ENCODE data around the gene USP9X.
"Not testable (repeated sequence)": the region's sequence is repeated elsewhere in the genome, so short reads cannot be mapped to it uniquely, and the experiment has no call there.

The USP9X gene

GRCh38 chrX:41133551-41133950 lies 48.3 kb downstream of the USP9X start:
- DNase-seq: no peak

GRCh38 chrX:41137589-41137988 lies 52.3 kb downstream of the USP9X start:
- DNase-seq: no peak

GRCh38 chrX:41142130-41142910 lies 57.1 kb downstream of the USP9X start:
- no peak for DNase-seq

- DNase-seq: no peak
Observed at GRCh38 chrX:41144873-41145272, 59.6 kb downstream of the USP9X start.

- DNase-seq: no peak
Observed at GRCh38 chrX:41145920-41146608, 60.8 kb downstream of the USP9X start.

GRCh38 chrX:41148553-41148952 lies 63.3 kb downstream of the USP9X start:
- no peak for DNase-seq

GRCh38 chrX:41150043-41150442 lies 64.8 kb downstream of the USP9X start:
- no peak for DNase-seq

- DNase-seq: not testable (repeated sequence)
Observed at GRCh38 chrX:41151726-41152125, 66.5 kb downstream of the USP9X start.

- DNase-seq: no peak
Observed at GRCh38 chrX:41152221-41152620, 67.0 kb downstream of the USP9X start.

GRCh38 chrX:41153448-41153847 lies 68.2 kb downstream of the USP9X start:
- DNase-seq: no peak

GRCh38 chrX:41153957-41154356 lies 68.7 kb downstream of the USP9X start:
- DNase-seq: no peak

GRCh38 chrX:41164449-41164848 lies 79.2 kb downstream of the USP9X start:
- no peak for DNase-seq

GRCh38 chrX:41167888-41168287 lies 82.6 kb downstream of the USP9X start:
- DNase-seq: no peak

GRCh38 chrX:41176263-41176662 lies 91.0 kb downstream of the USP9X start:
- no peak for DNase-seq

- DNase-seq: no peak
Observed at GRCh38 chrX:41177297-41177696, 92.1 kb downstream of the USP9X start.

- DNase-seq: no peak
Observed at GRCh38 chrX:41178201-41178600, 93.0 kb downstream of the USP9X start.

GRCh38 chrX:41180194-41180908 lies 95.1 kb downstream of the USP9X start:
- no peak for DNase-seq

- DNase-seq: no peak
Observed at GRCh38 chrX:41184312-41184711, 99.1 kb downstream of the USP9X start.

- DNase-seq: not testable (repeated sequence)
Observed at GRCh38 chrX:41186946-41187345, 101.7 kb downstream of the USP9X start.

- DNase-seq: no peak
Observed at GRCh38 chrX:41189156-41189555, 103.9 kb downstream of the USP9X start.

GRCh38 chrX:41192880-41193279 lies 107.6 kb downstream of the USP9X start:
- no peak for DNase-seq

- no peak for DNase-seq
Observed at GRCh38 chrX:41198410-41198809, 113.2 kb downstream of the USP9X start.

GRCh38 chrX:41200785-41201184 lies 115.5 kb downstream of the USP9X start:
- no peak for DNase-seq

- DNase-seq: no peak
Observed at GRCh38 chrX:41209853-41210252, 124.6 kb downstream of the USP9X start.
